ENCODE data around the gene CDC25B.

Gene CDC25B

GRCh38 chr20:3846740-3847428 lies 50.8 kb downstream of the CDC25B start, which contains the start of gene MAVS (continued):
- TF ChIP-seq ZFP41 (tag by site-specific recombination; IDR thresholded peaks at IDR 0.05; ENCODE audit: borderline replicate concordance) (no peak), ZBTB10 (tag by site-specific recombination; IDR thresholded peaks at IDR 0.05) (peak; percentile 98), ZNF561 (tag by site-specific recombination; IDR thresholded peaks at IDR 0.05; ENCODE audit: borderline replicate concordance) (peak; percentile 75; the same call in 1 of the 2 replicates), ZNF645 (tag by site-specific recombination; IDR thresholded peaks at IDR 0.05) (peak; percentile 18; the same call in 1 of the 2 replicates), PRDM4 (tag by site-specific recombination; IDR thresholded peaks at IDR 0.05) (peak; percentile 17; the same call in 1 of the 2 replicates), ZNF324 (tag by site-specific recombination; IDR thresholded peaks at IDR 0.05) (peak; percentile 46; the same call in 1 of the 2 replicates), ZNF639 (tag by site-specific recombination; IDR thresholded peaks at IDR 0.05) (peak; percentile 73), ZBTB26 (tag by site-specific recombination; optimal IDR thresholded peaks at IDR 0.05) (peak; percentile 92), MZF1 (tag by site-specific recombination; IDR thresholded peaks at IDR 0.05; ENCODE audit: borderline replicate concordance) (no peak), ZSCAN30 (tag by site-specific recombination; IDR thresholded peaks at IDR 0.05) (peak; percentile 99), ZNF341 (tag by site-specific recombination; IDR thresholded peaks at IDR 0.05; ENCODE audit: low read depth) (peak; percentile 81), ZNF214 (tag by site-specific recombination; IDR thresholded peaks at IDR 0.05; ENCODE audit: borderline replicate concordance) (no peak), SP2 (tag by site-specific recombination; IDR thresholded peaks at IDR 0.05) (peak; percentile 83), ZNF354C (tag by site-specific recombination; IDR thresholded peaks at IDR 0.05; ENCODE audit: borderline replicate concordance, low read depth) (no peak), PATZ1 (tag by site-specific recombination; IDR thresholded peaks at IDR 0.05) (peak; percentile 77), OSR2 (tag by site-specific recombination; IDR thresholded peaks at IDR 0.05) (0 out of 2 replicates have a peak, but pooled peaks have one; percentile 8), GLIS1 (tag by site-specific recombination; IDR thresholded peaks at IDR 0.05) (peak; percentile 54; the same call in 1 of the 2 replicates), ZNF621 (tag by site-specific recombination; IDR thresholded peaks at IDR 0.05) (no peak), ZNF362 (tag by site-specific recombination; IDR thresholded peaks at IDR 0.05) (no peak), PRDM6 (tag by site-specific recombination; IDR thresholded peaks at IDR 0.05) (no peak), YY1 (tag by site-specific recombination; IDR thresholded peaks at IDR 0.05) (0 out of 2 replicates have a peak, but pooled peaks have one; percentile 8), ZNF785 (tag by site-specific recombination; IDR thresholded peaks at IDR 0.05) (no peak), ZXDB (tag by site-specific recombination; IDR thresholded peaks at IDR 0.05) (peak; percentile 81), ZBTB7A (tag by site-specific recombination; IDR thresholded peaks at IDR 0.05; ENCODE audit: low read depth) (peak; percentile 87)

All from HEK293 (cell line).